Activated CD8-positive, alpha-beta memory T cell treated with anti-CD3 and anti-CD28 coated beads, Interleukin-2, amount 50 U/mL, for 24 hours (primary cell): ENCODE data around the gene CHTF8.

Source experiments
- DNase-seq: peaks from one replicate; pipeline ENCODE4 v3.0.0-alpha.2; 2020; ENCODE audit errors: extremely low read depth

Gene CHTF8

DNA sequence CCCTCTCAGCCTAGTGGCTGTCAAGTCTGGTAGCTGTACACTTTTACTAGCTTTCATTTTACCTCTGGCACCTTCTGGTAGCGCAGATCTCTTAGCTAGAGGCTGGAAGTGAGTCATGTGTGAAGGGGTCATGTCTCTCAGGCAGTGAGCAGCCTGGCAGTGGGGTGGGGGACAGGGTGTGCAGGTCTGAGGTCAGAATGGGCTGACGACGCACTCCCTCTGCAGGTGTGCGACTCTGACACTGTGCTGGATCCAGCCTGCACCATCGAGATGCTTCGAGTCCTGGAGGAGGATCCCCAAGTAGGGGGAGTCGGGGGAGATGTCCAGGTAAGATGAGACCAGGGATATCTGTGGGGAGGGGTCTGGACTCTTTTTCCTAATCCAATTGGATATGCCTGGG lies 19.2 kb downstream of the CHTF8 start:
- no peak for DNase-seq

DNA sequence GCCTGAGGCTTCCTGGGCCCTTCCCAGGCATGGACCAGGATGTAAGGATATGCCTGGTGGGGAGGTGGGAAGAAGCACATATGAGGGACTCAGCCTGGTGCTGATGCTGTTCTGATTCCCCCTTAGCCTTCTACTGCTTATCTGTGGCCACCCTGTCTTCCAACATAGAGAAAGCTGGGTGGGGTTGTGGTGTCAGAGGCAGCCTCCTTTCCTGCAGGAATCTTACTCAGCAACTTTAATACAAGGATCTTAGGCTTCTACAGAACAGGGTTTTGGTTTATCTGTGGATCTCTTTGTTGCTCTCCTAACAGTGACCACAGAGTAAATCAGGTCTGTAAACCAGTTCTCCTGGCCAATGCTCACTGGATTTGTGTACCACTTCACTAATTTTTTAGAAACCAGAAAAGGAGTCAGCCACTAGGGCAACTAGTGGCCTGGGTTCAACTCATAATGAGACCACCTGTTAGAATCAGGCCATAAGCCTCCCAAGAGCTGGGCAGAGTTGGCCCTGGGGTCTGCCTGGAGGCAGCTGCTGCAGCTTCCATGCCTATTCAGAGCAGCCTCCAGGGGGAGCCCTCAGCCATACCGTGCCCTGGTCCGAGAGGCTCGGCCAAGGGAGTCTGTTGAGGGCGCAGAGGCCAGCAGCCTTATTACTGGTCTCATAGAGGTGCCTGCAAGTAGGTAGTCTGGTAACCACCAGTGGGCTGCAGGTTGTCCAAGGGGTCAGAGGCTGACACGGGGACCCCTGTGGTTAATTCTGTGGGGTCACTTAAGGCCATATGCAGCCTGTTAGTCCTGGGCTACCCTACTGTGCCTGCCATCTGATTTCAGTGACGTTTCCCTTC lies 19.9 kb downstream of the CHTF8 start:
- peak; percentile 18 for DNase-seq

GRCh38 chr16:69111876-69112230 lies 20.5 kb downstream of the CHTF8 start:
- DNase-seq, result no peak

DNA sequence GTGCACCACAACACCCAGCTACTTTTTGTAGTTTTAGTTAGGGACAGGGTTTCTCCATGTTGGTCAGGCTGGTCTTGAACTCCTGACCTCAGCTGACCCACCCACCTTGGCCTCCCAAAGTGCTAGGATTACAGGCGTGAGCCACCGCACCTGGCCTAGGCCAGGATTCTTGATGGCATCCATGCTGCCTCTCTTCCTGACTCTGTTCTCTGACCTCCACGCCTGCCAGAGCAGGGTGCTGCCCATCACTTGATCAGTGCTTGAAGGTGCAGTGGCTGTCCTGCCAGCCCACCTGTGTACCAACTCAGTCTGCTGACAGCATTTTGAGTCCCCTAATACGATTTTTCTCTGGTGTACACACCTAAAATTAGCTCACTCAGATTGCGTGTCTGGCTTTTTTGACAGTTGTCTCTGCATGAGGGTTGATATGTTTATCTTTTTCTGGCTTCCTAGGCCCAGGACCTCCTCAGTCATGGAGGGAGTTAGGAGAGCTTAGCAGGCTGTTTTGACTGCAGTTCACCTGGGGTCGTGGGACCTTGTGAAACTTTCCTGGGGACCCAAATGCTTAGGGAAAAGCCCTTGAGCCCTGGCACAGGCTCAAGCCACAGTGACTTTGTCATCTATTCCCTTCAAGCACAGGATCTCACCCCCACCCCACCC lies 21.0 kb downstream of the CHTF8 start:
- no peak for DNase-seq

DNA sequence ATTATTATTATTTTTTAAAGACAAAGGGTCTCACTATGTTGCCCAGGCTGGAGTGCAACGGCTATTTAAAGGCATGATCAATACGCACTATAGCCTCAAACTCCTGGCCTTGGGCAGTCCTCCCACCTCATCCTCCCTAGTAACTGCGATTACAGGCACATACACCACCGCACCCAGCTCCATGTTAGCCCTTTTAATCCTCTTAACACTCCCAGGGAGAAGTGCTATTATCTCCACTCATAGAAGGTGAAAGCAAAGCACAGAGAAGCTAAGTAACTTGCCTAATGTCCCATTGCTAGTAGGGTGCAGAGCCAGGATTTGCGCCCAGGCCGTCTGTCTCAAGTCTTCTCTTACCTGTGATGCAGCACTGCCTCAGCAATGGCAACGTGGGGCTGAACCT lies 22.0 kb downstream of the CHTF8 start:
- no peak for DNase-seq

GRCh38 chr16:69109486-69110270 lies 22.7 kb downstream of the CHTF8 start:
- DNase-seq, result no peak

GRCh38 chr16:69108905-69109252 lies 23.5 kb downstream of the CHTF8 start:
- DNase-seq, result no peak

DNA sequence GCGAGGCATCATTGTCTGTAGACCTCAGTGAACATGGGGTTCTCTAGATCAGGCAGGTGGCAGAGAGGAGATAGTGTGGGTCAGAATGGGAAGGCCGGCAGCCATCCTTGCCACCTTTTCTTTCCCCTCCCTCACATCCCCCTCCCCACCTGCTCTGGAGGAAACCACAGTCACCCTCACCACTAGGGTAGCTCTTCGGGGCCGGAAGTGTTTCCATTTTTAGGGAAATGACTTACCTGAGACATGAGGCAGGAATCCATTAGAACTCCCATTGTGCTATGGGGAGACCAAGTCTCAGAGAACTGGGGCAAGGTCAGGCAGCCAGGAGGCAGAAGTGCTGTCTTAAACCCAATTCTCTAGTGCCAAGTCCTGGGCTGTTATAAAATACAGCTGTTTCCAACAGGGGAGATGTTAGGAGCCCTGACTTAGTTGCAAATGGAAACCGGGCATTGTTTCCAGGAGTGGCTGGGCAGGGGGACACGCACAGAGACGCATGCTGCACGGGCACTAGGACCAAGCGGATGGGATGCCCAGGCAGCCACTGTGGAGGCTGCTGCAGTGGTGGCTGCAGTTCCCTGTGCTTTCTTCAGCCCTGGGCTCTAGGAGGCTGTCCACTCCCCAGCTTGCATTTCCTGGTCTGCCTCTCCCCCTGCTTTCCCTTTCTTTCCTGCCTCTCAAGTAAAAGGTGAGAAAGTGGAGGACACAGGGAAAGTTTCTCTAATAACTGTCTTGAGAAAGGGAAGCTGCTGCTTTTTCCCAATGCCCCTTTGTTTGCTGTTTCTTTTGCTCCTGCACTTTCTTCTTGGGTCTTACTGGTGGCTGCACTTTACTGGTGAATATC lies 24.1 kb downstream of the CHTF8 start:
- DNase-seq, result no peak

- DNase-seq, result no peak
Measured at GRCh38 chr16:69107316-69107962, 24.9 kb downstream of the CHTF8 start.

GRCh38 chr16:69106491-69107315 lies 25.7 kb downstream of the CHTF8 start:
- no peak for DNase-seq

GRCh38 chr16:69105501-69106361 lies 26.7 kb downstream of the CHTF8 start, which contains the start of gene HAS3:
HAS3 (plus strand) TSS chr16:69105653; CDS start chr16:69109396, 3,743 bp downstream.
- DNase-seq, result no peak

DNA sequence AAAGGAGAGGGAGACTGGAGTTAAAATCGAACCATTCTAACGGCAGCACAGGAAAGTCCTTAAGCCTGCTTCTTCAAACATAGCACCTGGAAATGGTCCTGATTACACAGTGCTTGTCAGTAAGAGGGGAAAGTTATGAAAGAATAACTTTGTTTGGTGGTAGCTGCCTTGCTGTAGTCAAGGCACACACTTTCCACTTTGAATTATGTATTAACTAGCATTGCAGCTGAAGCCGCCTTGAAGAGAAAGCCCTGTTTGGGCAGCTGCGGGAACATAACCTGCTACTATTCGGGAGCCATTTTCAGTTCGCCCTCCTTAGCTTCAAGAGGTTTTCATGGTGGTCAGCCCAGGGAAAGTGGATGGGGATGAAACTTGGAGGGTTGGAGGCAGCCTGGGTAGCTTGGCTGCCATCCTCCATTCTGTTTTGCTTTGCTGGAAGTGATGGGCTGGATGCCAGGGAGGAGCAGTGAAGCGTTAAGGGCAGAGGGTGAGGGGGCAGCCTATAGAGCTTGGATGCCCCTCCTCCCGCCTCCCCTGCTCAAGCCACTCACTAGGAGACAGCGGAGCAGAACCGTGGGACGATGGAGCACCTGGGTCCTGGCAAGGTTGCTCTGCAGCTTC lies 32.2 kb downstream of the CHTF8 start:
- no peak for DNase-seq

GRCh38 chr16:69095193-69095592 lies 37.2 kb downstream of the CHTF8 start:
- no peak for DNase-seq

- no peak for DNase-seq
Measured at GRCh38 chr16:69094501-69094900, 37.9 kb downstream of the CHTF8 start.

GRCh38 chr16:69093974-69094373 lies 38.4 kb downstream of the CHTF8 start:
- no peak for DNase-seq

- DNase-seq, result no peak
Measured at GRCh38 chr16:69089091-69089910, 43.1 kb downstream of the CHTF8 start.

DNA sequence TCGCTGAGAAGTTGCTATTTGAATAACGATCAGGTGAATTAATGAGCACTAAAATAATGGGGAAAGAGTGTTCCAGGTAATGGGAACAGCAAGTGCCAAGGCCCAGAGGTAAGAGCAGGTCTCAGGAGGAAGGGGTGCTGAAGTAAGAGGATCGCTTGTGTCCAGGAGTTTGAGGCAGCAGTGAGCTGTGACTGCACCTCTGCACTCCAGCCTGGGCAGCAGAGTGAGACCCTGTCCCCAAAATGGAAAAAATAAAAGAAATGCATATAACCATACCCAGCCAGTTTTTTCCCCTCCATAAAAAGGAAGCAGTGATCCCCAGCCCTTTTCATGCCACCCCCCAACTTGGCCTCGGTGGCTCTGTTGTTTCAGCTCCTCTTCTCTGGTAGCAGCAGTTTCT lies 43.7 kb downstream of the CHTF8 start:
- no peak for DNase-seq

DNA sequence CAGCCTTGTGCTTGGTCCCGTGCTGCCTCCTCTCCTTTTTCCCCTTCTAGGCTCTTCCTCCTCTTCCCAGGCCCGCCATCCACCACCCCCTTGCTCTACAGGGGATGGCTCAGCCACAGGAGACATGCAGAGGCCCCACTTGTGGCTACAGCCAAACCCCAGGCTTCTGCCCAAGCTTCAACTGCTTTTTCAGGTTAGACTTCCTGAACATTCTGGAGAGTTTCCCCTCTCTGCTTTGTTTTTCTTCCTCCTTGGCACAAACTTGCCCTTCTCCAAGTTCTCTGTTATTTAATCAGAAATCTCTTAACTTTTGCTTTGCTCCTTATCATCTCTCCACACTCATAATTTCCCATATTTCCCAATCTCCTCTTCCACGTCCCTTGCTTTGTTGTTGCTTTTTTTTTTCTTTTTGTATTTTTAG lies 45.2 kb downstream of the CHTF8 start:
- no peak for DNase-seq
